ENCODE results near the gene PTER. TPM values are rescaled to one million over a fixed set of nuclear protein-coding genes. Genes with fewer than 3 reads are reported as not detected.

The PTER gene
- total RNA-seq, 1 experiment from 2014 or later: 25.8 TPM

DNA sequence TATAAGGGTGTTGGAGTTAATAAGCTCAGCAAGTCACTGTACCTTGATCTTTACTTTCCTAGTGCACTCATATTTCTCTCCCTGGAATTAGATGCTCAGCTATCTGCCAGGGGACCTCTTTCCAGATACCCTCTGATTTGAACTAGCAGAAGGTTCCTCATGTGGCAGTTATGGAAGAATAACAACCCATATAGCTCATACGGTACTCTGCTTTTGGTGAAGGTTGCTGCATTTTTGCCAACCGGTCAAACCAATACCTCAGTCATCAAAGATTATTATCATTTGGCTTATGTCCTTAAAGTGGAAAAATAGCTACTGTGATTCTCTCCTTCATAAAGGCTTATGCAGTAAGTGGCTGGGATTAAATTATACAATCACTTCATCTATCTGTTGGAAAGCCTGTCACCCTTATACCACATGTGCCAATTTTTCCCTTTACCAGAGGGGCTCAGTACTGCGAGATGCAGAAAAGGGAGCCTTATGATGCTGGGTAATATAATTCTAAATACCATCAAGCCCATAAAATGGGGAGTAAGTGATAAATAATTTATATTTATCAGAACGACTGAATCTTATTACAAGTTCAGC lies 43.4 kb upstream of the PTER start:
- H3K4me3 ChIP-seq (replicated peaks in 1 of 2; ENCODE audit: low read depth in 1 of 2, low read length in 2 of 2): no peak overlapping the region
- ChIA-PET POLR2A (no interaction called here), CTCF (no interaction called here), RAD21 (ENCODE audit: low non-redundant PET in 1 of 2, low total read pairs in 2 of 2, uncharacterized antibody in 2 of 2, unreplicated experiment in 2 of 2) (no interaction called here)
- ATAC-seq (no peak), DNase-seq (ENCODE audit: low read depth, low spot score) (no peak)
- H3K4me1 ChIP-seq (ENCODE audit: control insufficient read depth in 1 of 2, insufficient read depth in 2 of 2, low read length in 2 of 2): no peaks in the 10 kb centered on the region
- no peaks in the 10 kb centered on the region for H3K9me3 ChIP-seq (ENCODE audit: control insufficient read depth in 1 of 2, insufficient read depth in 1 of 2, low read depth in 1 of 2, low read length in 2 of 2)
- no TSS peak for BruUV-seq (replicated peaks)
- no peak overlapping the region for H3K9ac ChIP-seq (ENCODE audit: low read length)
- H3K27ac ChIP-seq (ENCODE audit: low read depth, low read length): no peak overlapping the region
- no peaks in the 10 kb centered on the region for H4K20me1 ChIP-seq (ENCODE audit: insufficient read depth)
- H3K4me2 ChIP-seq (ENCODE audit: low read length): no peak overlapping the region
- H3K27me3 ChIP-seq (ENCODE audit: insufficient read depth, low read length): peaks cover 18% of the 10 kb centered on the region
- no peaks in the 10 kb centered on the region for H3K36me3 ChIP-seq (ENCODE audit: control insufficient read depth in 1 of 2, insufficient read depth in 2 of 2, low read length in 2 of 2)
- no peaks in the 10 kb centered on the region for H3K79me2 ChIP-seq (ENCODE audit: insufficient read depth, low read length)
- TF ChIP-seq EGR1 (IDR thresholded peaks at IDR 0.05; ENCODE audit: low read depth) (no peak), EZH2 (IDR thresholded peaks at IDR 0.05) (no peak), TCF7L2 (IDR thresholded peaks at IDR 0.05; ENCODE audit: borderline replicate concordance, extremely low read depth, insufficient read depth, insufficient read length) (no peak), EZH2phosphoT487 (IDR thresholded peaks at IDR 0.05; ENCODE audit: borderline replicate concordance) (no peak), JUND (IDR thresholded peaks at IDR 0.05) (no peak)
- TF ChIP-seq, protein P1, sequence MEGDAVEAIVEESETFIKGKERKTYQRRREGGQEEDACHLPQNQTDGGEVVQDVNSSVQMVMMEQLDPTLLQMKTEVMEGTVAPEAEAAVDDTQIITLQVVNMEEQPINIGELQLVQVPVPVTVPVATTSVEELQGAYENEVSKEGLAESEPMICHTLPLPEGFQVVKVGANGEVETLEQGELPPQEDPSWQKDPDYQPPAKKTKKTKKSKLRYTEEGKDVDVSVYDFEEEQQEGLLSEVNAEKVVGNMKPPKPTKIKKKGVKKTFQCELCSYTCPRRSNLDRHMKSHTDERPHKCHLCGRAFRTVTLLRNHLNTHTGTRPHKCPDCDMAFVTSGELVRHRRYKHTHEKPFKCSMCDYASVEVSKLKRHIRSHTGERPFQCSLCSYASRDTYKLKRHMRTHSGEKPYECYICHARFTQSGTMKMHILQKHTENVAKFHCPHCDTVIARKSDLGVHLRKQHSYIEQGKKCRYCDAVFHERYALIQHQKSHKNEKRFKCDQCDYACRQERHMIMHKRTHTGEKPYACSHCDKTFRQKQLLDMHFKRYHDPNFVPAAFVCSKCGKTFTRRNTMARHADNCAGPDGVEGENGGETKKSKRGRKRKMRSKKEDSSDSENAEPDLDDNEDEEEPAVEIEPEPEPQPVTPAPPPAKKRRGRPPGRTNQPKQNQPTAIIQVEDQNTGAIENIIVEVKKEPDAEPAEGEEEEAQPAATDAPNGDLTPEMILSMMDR (IDR thresholded peaks at IDR 0.05 in 2 of 3, conservative IDR thresholded peaks at IDR 0.05 in 1 of 3; ENCODE audit: borderline replicate concordance in 1 of 3, insufficient read depth in 1 of 3, low read depth in 2 of 3, low read length in 2 of 3): no peak
- TF ChIP-seq, protein P2, sequence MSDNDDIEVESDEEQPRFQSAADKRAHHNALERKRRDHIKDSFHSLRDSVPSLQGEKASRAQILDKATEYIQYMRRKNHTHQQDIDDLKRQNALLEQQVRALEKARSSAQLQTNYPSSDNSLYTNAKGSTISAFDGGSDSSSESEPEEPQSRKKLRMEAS (IDR thresholded peaks at IDR 0.05): no peak
- intact Hi-C loops (cut with micrococcal nuclease): no loop called here
- no peak overlapping the region for H2AFZ ChIP-seq (ENCODE audit: low read depth, low read length, poor library complexity, severe bottlenecking)
- no peaks in the 10 kb centered on the region for H3K9me2 ChIP-seq (ENCODE audit: insufficient read depth)

DNA sequence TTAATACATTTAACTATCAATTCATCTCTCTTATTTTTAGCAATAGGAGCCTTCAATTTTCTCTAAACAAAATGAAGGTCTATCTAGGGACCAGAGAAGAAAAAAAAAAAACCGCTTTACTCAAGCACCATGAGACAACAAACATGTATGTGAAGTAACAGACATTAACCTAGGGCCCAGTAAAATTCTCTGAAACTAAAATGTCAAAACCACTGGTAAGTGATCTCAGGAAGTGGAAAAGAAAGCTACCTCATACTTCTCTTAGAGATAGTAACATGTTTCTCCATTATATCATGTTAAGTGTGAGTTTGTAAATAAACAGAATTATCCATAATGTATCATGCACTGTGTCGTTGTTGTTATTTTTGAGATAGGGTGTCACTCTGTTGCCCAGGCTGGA lies 35.4 kb upstream of the PTER start:
- H3K9me3 ChIP-seq (ENCODE audit: control insufficient read depth in 1 of 2, insufficient read depth in 1 of 2, low read depth in 1 of 2, low read length in 2 of 2): no peaks in the 10 kb centered on the region
- no peaks in the 10 kb centered on the region for H3K36me3 ChIP-seq (ENCODE audit: control insufficient read depth in 1 of 2, insufficient read depth in 2 of 2, low read length in 2 of 2)
- ATAC-seq (no peak), DNase-seq (ENCODE audit: low read depth, low spot score) (no peak)
- no TSS peak for BruUV-seq (replicated peaks)
- no peak overlapping the region for H2AFZ ChIP-seq (ENCODE audit: low read depth, low read length, poor library complexity, severe bottlenecking)
- H3K27ac ChIP-seq (ENCODE audit: low read depth, low read length): no peak overlapping the region
- RAD21 ChIA-PET (ENCODE audit: low non-redundant PET in 1 of 2, low total read pairs in 2 of 2, uncharacterized antibody in 2 of 2, unreplicated experiment in 2 of 2): interaction anchor here in 1 of 2 experiments (0.9 kb wide), 1 partner anchor 9 kb away, joined by 4 read pairs; no protein-coding TSS in a partner anchor
- H3K79me2 ChIP-seq (ENCODE audit: insufficient read depth, low read length): no peaks in the 10 kb centered on the region
- no peak overlapping the region for H3K9ac ChIP-seq (ENCODE audit: low read length)
- no peak overlapping the region for H3K4me3 ChIP-seq (replicated peaks in 1 of 2; ENCODE audit: low read depth in 1 of 2, low read length in 2 of 2)
- POLR2A ChIA-PET: no interaction called here
- H3K9me2 ChIP-seq (ENCODE audit: insufficient read depth): no peaks in the 10 kb centered on the region
- no peaks in the 10 kb centered on the region for H3K4me1 ChIP-seq (ENCODE audit: control insufficient read depth in 1 of 2, insufficient read depth in 2 of 2, low read length in 2 of 2)
- intact Hi-C loops (cut with micrococcal nuclease): no loop called here
- peaks cover 30% of the 10 kb centered on the region for H3K27me3 ChIP-seq (ENCODE audit: insufficient read depth, low read length)
- no peaks in the 10 kb centered on the region for H4K20me1 ChIP-seq (ENCODE audit: insufficient read depth)
- CTCF ChIA-PET: no interaction called here
- H3K4me2 ChIP-seq (ENCODE audit: low read length): no peak overlapping the region
- TF ChIP-seq EZH2 (IDR thresholded peaks at IDR 0.05): no peak
- no peak for TF ChIP-seq ZNF274 (IDR thresholded peaks at IDR 0.05; ENCODE audit: low read depth, low read length)
- TF ChIP-seq, protein P1 (IDR thresholded peaks at IDR 0.05 in 2 of 3, conservative IDR thresholded peaks at IDR 0.05 in 1 of 3; ENCODE audit: borderline replicate concordance in 1 of 3, insufficient read depth in 1 of 3, low read depth in 2 of 3, low read length in 2 of 3): no peak
- no peak for TF ChIP-seq POLR2A (IDR thresholded peaks at IDR 0.05; ENCODE audit: borderline replicate concordance, extremely low read depth, insufficient read depth, insufficient read length)
- TF ChIP-seq TCF7L2 (IDR thresholded peaks at IDR 0.05; ENCODE audit: borderline replicate concordance, extremely low read depth, insufficient read depth, insufficient read length): no peak
- no peak for TF ChIP-seq FOSL1 (IDR thresholded peaks at IDR 0.05; ENCODE audit: low read depth)
- no peak for TF ChIP-seq JUND (IDR thresholded peaks at IDR 0.05)
- TF ChIP-seq, protein P3, sequence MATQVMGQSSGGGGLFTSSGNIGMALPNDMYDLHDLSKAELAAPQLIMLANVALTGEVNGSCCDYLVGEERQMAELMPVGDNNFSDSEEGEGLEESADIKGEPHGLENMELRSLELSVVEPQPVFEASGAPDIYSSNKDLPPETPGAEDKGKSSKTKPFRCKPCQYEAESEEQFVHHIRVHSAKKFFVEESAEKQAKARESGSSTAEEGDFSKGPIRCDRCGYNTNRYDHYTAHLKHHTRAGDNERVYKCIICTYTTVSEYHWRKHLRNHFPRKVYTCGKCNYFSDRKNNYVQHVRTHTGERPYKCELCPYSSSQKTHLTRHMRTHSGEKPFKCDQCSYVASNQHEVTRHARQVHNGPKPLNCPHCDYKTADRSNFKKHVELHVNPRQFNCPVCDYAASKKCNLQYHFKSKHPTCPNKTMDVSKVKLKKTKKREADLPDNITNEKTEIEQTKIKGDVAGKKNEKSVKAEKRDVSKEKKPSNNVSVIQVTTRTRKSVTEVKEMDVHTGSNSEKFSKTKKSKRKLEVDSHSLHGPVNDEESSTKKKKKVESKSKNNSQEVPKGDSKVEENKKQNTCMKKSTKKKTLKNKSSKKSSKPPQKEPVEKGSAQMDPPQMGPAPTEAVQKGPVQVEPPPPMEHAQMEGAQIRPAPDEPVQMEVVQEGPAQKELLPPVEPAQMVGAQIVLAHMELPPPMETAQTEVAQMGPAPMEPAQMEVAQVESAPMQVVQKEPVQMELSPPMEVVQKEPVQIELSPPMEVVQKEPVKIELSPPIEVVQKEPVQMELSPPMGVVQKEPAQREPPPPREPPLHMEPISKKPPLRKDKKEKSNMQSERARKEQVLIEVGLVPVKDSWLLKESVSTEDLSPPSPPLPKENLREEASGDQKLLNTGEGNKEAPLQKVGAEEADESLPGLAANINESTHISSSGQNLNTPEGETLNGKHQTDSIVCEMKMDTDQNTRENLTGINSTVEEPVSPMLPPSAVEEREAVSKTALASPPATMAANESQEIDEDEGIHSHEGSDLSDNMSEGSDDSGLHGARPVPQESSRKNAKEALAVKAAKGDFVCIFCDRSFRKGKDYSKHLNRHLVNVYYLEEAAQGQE (IDR thresholded peaks at IDR 0.05; ENCODE audit: low read depth): no peak

Measured in HCT116 (cell line).